GM18858 (cell line): ENCODE results near the gene FUS.
"Not testable (repeated sequence)": the region's sequence is repeated elsewhere in the genome, so short reads cannot be mapped to it uniquely, and the experiment has no call there.

Experiments used
- ATAC-seq: cut with Tn5 transposase; IDR thresholded peaks from one replicate; pipeline ENCODE4 v1.9.1; 2021; ENCODE audit not compliant: unreplicated experiment

The FUS gene

GRCh38 chr16:31179747-31180459, at the start of gene FUS:
Gene FUS, plus strand, starts transcription at chr16:31180139. Its CDS starts 76 bp downstream, at chr16:31180215.
- ATAC-seq: peak; percentile 41

- ATAC-seq: no peak
These were observed 49.5 kb upstream of the FUS start for GRCh38 chr16:31130336-31130891.

- no peak for ATAC-seq
These were observed 49.0 kb upstream of the FUS start for GRCh38 chr16:31130899-31131298.

- no peak for ATAC-seq
These were observed 48.5 kb upstream of the FUS start for GRCh38 chr16:31131416-31131815.

- ATAC-seq: no peak
These were observed 48.1 kb upstream of the FUS start for GRCh38 chr16:31131841-31132271.

- ATAC-seq: no peak
These were observed 47.5 kb upstream of the FUS start for GRCh38 chr16:31132303-31132979.

GRCh38 chr16:31133046-31133501, 46.9 kb upstream of the FUS start:
- no peak for ATAC-seq

GRCh38 chr16:31134091-31134571, 45.8 kb upstream of the FUS start:
- ATAC-seq: no peak

GRCh38 chr16:31134625-31135534, 45.1 kb upstream of the FUS start:
- no peak for ATAC-seq

GRCh38 chr16:31135535-31136286, 44.2 kb upstream of the FUS start, which contains the start of gene PRSS8:
Gene PRSS8, minus strand, starts transcription at chr16:31135727. Its CDS starts 229 bp downstream, at chr16:31135498.
- ATAC-seq: no peak

- ATAC-seq: no peak
These were observed 43.7 kb upstream of the FUS start for GRCh38 chr16:31136287-31136662.

- not testable (repeated sequence) for ATAC-seq
These were observed 43.0 kb upstream of the FUS start for GRCh38 chr16:31136822-31137499.

GRCh38 chr16:31138621-31139578, 41.0 kb upstream of the FUS start:
- ATAC-seq: no peak

GRCh38 chr16:31141071-31141469, 38.9 kb upstream of the FUS start:
- not testable (repeated sequence) for ATAC-seq

- no peak for ATAC-seq
These were observed 38.3 kb upstream of the FUS start for GRCh38 chr16:31141489-31142108.

- ATAC-seq: peak; percentile 79
These were observed 37.6 kb upstream of the FUS start for GRCh38 chr16:31142109-31143010.
